ENCODE results near the gene SLC7A6. TPM values are rescaled to one million over a fixed set of nuclear protein-coding genes. Genes with fewer than 3 reads are reported as not detected.
A peak's percentile ranks its signal among the peaks of the same experiment; 100 is the strongest.

The SLC7A6 gene
- total and polyA plus RNA-seq, 2 of the 13 experiments (the other 11 are each of a cell fraction or from before 2014, with no cell fraction given) = 35.8 to 70.8 TPM

- TF ChIP-seq HNF4G (IDR thresholded peaks at IDR 0.05; ENCODE audit: borderline replicate concordance, low read depth, low read length) = no peak
- TF ChIP-seq HNF4G (CRISPR knock-in tag; IDR thresholded peaks at IDR 0.05; ENCODE audit: borderline replicate concordance, low read depth) = peak; percentile 54; the same call in 1 of the 2 replicates
- no peak for TF ChIP-seq NR2F2 (IDR thresholded peaks at IDR 0.05; ENCODE audit: borderline replicate concordance, low read depth)
- TF ChIP-seq CEBPZ (IDR thresholded peaks at IDR 0.05; ENCODE audit: low read length) = no peak
- no peak; the same call in 1 of the 2 replicates for TF ChIP-seq ARNT2 (CRISPR knock-in tag; IDR thresholded peaks at IDR 0.05; ENCODE audit: low read depth)
- no peak for TF ChIP-seq PRDM4 (CRISPR knock-in tag; IDR thresholded peaks at IDR 0.05; ENCODE audit: borderline replicate concordance)
- TF ChIP-seq HBP1 (CRISPR knock-in tag; IDR thresholded peaks at IDR 0.05; ENCODE audit: low read depth) = 0 out of 2 replicates have a peak, but pooled peaks have one; percentile 59
- TF ChIP-seq NRL (CRISPR knock-in tag; IDR thresholded peaks at IDR 0.05; ENCODE audit: borderline replicate concordance) = 0 out of 2 replicates have a peak, but pooled peaks have one; percentile 52
- TF ChIP-seq ZNF652 (CRISPR knock-in tag; IDR thresholded peaks at IDR 0.05; ENCODE audit: borderline replicate concordance, low read depth) = no peak
- TF ChIP-seq KAT7 (CRISPR knock-in tag; IDR thresholded peaks at IDR 0.05; ENCODE audit: borderline replicate concordance) = no peak
- no peak; the same call in 1 of the 2 replicates for TF ChIP-seq POGZ (CRISPR knock-in tag; IDR thresholded peaks at IDR 0.05)
- no peak for TF ChIP-seq DBP (CRISPR knock-in tag; IDR thresholded peaks at IDR 0.05; ENCODE audit: not compliant biosample characterization)
- peak; percentile 86 for TF ChIP-seq ZGPAT (CRISPR knock-in tag; IDR thresholded peaks at IDR 0.05)
- TF ChIP-seq ZNF251 (CRISPR knock-in tag; IDR thresholded peaks at IDR 0.05) = no peak
- TF ChIP-seq MYPOP (CRISPR knock-in tag; IDR thresholded peaks at IDR 0.05) = peak; percentile 64; the same call in 1 of the 2 replicates
- TF ChIP-seq ZNF292 (CRISPR knock-in tag; IDR thresholded peaks at IDR 0.05; ENCODE audit: borderline replicate concordance, low read depth) = peak; percentile 82
Observed at GRCh38 chr16:68257906-68258800, 6.2 kb upstream of the SLC7A6 start (continued).
